H1 (cell line): ENCODE measurements around the gene IPO13. TPM values are rescaled to one million over a fixed set of nuclear protein-coding genes. Genes with fewer than 3 reads are reported as not detected.

Experiments
- ATF2 ChIP-seq: IDR thresholded peaks from 2 replicates; pipeline ENCODE4 v1.6.1; 2012; ENCODE audit warnings: low read length, inconsistent platforms
- CEBPB ChIP-seq: IDR thresholded peaks from 2 replicates; pipeline ENCODE4 v1.6.1; 2012; ENCODE audit warnings: low read depth, low read length
- CHD7 ChIP-seq: fragments of 300-600 bp; sonication (generic); IDR thresholded peaks from 2 replicates; pipeline ENCODE4 v1.7.1; 2012; ENCODE audit warnings: low read length, moderate library complexity, mild to moderate bottlenecking, inconsistent platforms; ENCODE audit not compliant: insufficient replicate concordance
- HDAC2 ChIP-seq, 2 experiments: fragments of 300-600 bp in 1 of 2; sonication (generic) in 1 of 2; IDR thresholded peaks; 2 replicates each; pipeline ENCODE4 v1.6.1; 2011 to 2012; ENCODE audit warnings: low read depth in 2 of 2, low read length in 2 of 2, mild to moderate bottlenecking in 2 of 2, moderate library complexity in 2 of 2, borderline replicate concordance in 1 of 2, inconsistent platforms in 1 of 2
- RBBP5 ChIP-seq: IDR thresholded peaks from 2 replicates; pipeline ENCODE4 v1.7.1; 2012; ENCODE audit warnings: low read depth, mild to moderate bottlenecking, inconsistent platforms, low read length, moderate library complexity, borderline replicate concordance
- SP1 ChIP-seq: IDR thresholded peaks from 2 replicates; pipeline ENCODE4 v1.6.1; 2011; ENCODE audit warnings: low read depth, low read length
- USF2 ChIP-seq: IDR thresholded peaks from 2 replicates; pipeline ENCODE4 v1.6.1; 2011; ENCODE audit warnings: low read length, improper control_type of control experiment
- polyA plus RNA-seq, 7 experiments: library from polyadenylated mRNA; depleted of rRNA in 3 of 7; stranded (reverse) in 5 of 7; unstranded in 2 of 7; fragments of >200 nt in 5 of 7; fragments of 200-250 nt in 2 of 7; gene quantifications; 1 replicate in 5 of 7; 2 replicates in 1 of 7; 4 replicates in 1 of 7; pipeline versions ENCODE4 v1.2.1 to v1.2.3, GENCODE V29; 2011 to 2013; ENCODE audit warnings: missing spikeins in 2 of 7, mixed read lengths in 2 of 7
- total RNA-seq: library from RNA; stranded (reverse); fragmentation: NEBNext Ultra II Directional; extraction: Animal tissue kit (Norgen Biotek cat#: 25700); gene quantifications from 2 replicates; pipeline ENCODE4 v1.2.1, GENCODE V29; 2021

The IPO13 gene
- total and polyA plus RNA-seq, 2 of the 8 experiments (the other 6 are each of a cell fraction or from before 2014, with no cell fraction given) = 23.0 to 27.0 TPM

DNA sequence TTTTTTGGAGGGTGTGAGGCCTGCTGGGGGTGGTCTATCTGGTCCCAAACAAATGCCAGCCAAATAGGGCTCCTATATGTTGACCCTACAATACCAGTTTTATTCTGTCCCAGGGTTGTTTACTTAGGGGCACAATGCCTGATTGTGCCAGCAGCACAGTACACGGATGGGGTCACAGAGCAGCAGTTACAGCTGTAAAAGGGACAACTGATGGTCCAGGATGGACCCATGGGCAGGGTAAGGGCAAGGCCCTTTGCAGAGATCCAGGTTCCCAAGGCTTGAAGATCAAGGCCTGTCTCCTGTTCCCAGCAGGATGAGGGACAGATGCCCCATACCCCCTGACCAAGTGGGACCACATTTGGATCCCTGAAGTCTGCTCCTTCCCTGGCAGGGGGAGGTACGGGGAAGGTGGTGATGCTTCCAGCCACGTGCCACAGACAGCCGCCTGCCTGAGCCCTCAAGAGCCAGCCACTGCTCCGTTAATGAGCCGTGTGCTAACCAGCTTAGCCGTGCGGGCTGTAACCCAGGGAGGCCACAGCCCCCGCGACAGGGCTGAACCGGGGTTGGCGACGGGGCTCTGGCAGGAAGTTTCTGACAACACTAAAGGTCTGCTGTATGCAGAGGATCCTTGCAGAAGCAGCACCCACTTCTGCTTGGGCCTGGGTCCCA, 66.3 kb downstream of the IPO13 start (continued):
- TF ChIP-seq CHD7 (no peak), HDAC2 (IDR thresholded peaks at IDR 0.05; ENCODE audit: borderline replicate concordance in 1 of 2, low read depth in 2 of 2, low read length in 2 of 2) (no peak), ATF2 (no peak), RBBP5 (no peak), CEBPB (no peak), SP1 (no peak), USF2 (no peak)
